Fibroblast of villous mesenchyme (primary cell): ENCODE data around the gene CRYGN. TPM values are rescaled to one million over a fixed set of nuclear protein-coding genes. Genes with fewer than 3 reads are reported as not detected.

Experiments used
- DNase-seq: peaks from one replicate; pipeline ENCODE4 v3.0.0-alpha.2; 2010; ENCODE audit warnings: low read depth
- H3K4me3 ChIP-seq: 2 replicates; pipeline ENCODE4 v1.5.1; 2011; ENCODE audit warnings: low read depth, mild to moderate bottlenecking, low read length
- total RNA-seq: library from RNA; depleted of rRNA; stranded (reverse); fragments of >200 nt; gene quantifications from 2 replicates; pipeline ENCODE4 v1.2.3, GENCODE V29; 2012
- TF ChIP-seq, protein P1 (sequence below): IDR thresholded peaks from 2 replicates; pipeline ENCODE4 v1.5.1; 2012; ENCODE audit warnings: low read depth, mild to moderate bottlenecking, low read length; ENCODE audit not compliant: insufficient read depth

CRYGN gene
- total RNA-seq, 1 donor, result under 0.01 TPM

DNA sequence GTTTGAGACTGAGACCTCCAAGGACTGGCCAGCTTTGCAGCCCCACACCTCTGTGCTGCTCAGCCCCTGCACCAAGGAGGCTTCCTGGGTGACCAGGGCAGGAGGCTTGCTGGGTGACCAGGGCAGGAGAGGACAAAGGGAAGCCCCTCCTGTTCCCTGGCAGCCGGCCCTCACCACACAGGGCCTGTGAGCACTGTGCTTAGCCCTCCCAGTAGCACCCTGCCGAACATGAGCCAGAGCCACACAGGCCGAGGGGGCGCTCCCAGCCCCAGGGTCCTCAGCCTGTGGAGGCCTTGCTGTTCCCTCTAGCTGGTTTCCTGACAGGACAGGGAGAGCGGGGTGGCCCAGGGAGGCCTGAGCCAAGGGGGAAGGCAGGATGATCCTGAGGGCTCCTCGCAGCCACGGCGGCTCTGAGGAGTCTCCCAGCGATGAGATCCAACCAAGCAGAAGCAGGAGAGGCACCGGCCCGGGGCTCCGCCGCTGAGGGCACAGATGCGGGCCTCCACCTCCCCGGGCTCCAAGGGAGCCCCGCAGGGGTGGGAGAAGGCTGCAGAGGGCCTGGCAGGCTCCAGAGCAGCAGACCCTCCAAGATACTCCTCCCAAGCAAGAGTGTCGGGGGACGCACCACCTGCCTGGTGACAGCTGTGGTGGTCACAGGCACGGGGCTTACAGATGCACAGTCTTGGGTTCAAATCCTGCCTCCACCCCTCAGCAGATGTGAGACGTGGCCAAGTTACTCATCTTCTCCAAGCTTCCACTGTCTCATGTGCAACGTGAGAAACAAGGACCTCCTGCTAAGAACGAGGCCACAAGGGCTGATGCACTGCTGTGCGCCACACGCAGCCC is 52.6 kb downstream of the CRYGN start:
- DNase-seq, result no peak
- TF ChIP-seq, protein P1, sequence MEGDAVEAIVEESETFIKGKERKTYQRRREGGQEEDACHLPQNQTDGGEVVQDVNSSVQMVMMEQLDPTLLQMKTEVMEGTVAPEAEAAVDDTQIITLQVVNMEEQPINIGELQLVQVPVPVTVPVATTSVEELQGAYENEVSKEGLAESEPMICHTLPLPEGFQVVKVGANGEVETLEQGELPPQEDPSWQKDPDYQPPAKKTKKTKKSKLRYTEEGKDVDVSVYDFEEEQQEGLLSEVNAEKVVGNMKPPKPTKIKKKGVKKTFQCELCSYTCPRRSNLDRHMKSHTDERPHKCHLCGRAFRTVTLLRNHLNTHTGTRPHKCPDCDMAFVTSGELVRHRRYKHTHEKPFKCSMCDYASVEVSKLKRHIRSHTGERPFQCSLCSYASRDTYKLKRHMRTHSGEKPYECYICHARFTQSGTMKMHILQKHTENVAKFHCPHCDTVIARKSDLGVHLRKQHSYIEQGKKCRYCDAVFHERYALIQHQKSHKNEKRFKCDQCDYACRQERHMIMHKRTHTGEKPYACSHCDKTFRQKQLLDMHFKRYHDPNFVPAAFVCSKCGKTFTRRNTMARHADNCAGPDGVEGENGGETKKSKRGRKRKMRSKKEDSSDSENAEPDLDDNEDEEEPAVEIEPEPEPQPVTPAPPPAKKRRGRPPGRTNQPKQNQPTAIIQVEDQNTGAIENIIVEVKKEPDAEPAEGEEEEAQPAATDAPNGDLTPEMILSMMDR, result no peak
- no peak overlapping the region for H3K4me3 ChIP-seq

DNA sequence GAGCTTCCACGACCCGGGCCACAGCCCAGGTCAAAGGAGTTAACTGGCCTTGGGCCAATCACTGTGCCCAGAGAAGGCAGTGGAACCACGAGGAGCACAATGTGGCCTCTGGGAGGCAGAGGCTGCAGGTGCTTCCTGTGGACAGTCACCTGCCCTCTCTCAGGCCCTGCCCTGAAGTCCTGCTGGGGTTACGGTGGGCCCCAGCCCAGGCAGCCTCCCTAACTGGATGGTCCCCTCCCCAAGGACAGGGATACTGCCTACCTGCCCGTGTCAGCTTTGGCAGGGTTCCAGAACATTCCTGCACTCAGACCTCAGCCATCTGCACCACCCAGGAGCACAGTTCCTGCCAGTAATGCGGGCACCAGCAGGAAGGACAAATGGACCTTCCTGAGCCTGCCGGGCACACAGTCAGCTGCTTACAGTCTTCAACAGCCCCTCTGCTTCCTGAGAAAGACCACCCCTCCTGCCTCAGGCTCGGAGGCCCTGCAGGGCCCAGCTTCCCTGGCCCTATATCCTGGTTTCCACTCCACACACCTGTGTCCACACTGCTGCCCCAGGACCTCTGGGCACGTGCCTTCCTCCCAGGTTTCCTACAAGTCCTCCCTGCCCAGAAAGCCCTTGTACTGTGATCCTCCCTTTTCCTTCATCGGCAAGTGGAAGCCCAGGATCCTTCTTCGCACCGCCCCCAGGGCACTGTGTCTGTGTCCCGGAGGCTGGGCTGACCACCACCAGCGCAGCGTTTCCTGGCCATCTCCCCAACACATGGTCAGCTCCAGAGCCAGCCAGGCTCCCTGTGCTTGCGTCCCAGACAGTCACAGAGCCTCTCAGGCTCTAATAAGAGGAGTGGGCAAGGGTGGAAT is 53.4 kb downstream of the CRYGN start:
- TF ChIP-seq, protein P1, result no peak
- no peak overlapping the region for H3K4me3 ChIP-seq
- DNase-seq, result no peak

DNA sequence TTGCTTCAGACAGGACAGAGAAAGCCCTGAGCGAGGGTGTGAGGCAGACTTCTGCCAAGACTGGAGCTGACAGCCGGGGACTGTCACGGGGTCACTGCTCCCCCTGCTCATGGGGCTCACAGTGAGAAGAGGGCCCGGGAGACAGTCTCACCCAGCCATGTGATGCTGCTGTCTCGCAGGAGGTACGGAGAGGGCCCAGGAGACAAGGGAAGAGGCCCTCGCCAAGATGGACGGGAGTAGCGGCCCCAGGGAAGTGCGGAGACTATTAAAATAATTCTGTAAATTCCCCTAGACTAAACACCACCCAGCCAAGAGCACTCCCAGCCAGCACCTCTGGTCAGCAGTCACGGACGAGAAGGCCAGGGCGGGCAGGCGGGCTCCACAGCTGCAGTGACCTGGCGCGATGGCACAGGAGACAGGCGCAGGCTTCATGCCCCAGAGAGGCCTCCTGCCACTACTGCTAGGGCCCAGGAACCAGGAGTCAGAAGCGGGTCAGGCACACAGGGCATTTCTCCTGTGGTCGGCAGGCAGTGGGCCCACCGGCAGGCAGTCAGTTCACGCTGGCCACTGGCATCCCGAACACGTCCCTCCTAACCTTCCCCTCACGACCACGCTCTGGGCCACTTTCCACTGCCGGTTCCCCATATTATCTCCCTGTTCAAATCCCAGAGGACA is 54.2 kb downstream of the CRYGN start:
- no peak for DNase-seq
- H3K4me3 ChIP-seq, result no peak overlapping the region
- TF ChIP-seq, protein P1, result no peak

DNA sequence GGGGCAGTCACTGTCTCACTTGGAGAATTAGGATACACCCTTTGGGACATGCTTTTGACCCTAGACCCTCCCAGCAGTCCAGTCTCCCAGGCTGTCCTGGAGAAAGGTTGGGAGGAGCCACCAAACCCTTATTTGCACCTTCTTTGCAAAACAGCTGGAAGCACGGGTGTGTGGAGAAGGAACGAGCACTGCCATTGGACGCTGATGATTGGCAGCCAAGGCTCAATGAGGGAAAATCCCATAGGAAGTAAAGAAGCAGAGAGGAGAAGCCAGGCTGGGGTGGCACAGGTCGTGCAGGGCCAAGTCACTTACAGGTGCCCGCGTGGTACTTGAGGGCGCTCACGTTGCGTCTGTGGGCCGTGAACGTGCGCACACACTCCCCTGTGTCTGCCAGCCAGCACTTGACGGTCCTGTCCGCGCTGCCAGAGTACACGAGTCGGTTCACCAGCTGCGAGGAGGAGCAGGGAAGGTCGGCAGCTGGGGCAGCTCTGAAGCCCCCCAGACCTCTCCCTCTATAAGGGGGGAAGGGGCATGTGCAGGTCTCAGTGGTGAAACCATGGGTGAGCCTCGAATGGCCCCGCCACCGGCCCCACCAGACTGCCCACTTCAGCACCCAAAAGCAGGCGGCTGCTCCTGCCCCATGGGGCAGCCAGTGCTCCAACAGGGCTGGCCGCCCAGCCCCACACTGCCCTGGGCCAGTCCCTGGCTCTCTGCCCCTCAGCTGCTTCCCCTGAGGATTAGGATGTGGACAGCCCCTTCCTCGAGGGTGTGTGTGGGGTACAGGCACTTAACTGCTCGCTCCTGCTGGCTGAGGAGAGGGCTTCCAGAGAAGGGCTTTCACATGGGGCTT is 54.9 kb downstream of the CRYGN start:
- H3K4me3 ChIP-seq, result no peak overlapping the region
- no peak for DNase-seq
- TF ChIP-seq, protein P1, result no peak

DNA sequence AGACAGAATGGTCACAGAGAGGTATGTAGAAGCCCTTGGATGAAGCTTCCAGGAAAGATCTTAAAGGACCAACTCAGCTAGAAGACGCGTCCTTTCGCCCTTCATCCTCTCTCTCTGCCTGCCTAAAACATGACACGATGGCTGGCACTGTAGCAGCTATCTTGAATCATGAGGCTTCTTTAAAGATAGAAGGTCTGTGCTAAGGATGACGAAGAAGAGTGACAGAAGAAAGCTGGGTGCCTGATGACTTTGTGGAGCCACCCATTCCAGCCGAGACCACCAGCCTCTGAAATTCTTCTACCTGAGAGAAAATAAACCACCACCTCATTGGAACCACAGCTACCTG is 55.6 kb downstream of the CRYGN start:
- DNase-seq, result no peak

More for the DNA sequence above, 55.6 kb downstream of the CRYGN start:
- TF ChIP-seq, protein P1, result no peak
- no peak overlapping the region for H3K4me3 ChIP-seq
